ENCODE results near the gene TRPM1. TPM values are rescaled to one million over a fixed set of nuclear protein-coding genes. Genes with fewer than 3 reads are reported as not detected.

TRPM1 gene
- total and polyA plus RNA-seq, 9 donors = 0.12 TPM; not detected in 8

GRCh38 chr15:30979457-30979856, 122.1 kb downstream of the TRPM1 start:
- intact Hi-C loops (cut with DNase I) = loop anchor here in 1 of 4 donors (10.0 kb wide), 1 partner anchor 75 kb away; the partner anchor contains the start of gene FAN1
- Histone ChIP-seq H3K36me3 (no peaks in the 10 kb centered on the region), H3K4me3 (no peak overlapping the region), H3K27ac (no peak overlapping the region), H3K27me3 (no peaks in the 10 kb centered on the region), H3K9me3 (no peaks in the 10 kb centered on the region), H3K4me1 (ENCODE audit: insufficient read depth) (peaks cover 1% of the 10 kb centered on the region)
- no peak for DNase-seq
- 95 to 96% (median 95%) methylated on average over 5 of the region's 5 CpGs for WGBS, 3 donors
- TF ChIP-seq EP300 (IDR thresholded peaks at IDR 0.05) (no peak), POLR2A (IDR thresholded peaks at IDR 0.05) (no peak), CTCF (IDR thresholded peaks at IDR 0.05) (no peak)

- Histone ChIP-seq H3K4me3 (no peak overlapping the region), H3K27ac (no peak overlapping the region), H3K36me3 (no peaks in the 10 kb centered on the region), H3K27me3 (no peaks in the 10 kb centered on the region), H3K9me3 (no peaks in the 10 kb centered on the region), H3K4me1 (ENCODE audit: insufficient read depth) (peaks cover 1% of the 10 kb centered on the region)
- intact Hi-C loops (cut with DNase I) = loop anchor here in 1 of 4 donors (10.0 kb wide), 1 partner anchor 74 kb away; the partner anchor contains the start of gene FAN1
- DNase-seq = no peak
- TF ChIP-seq POLR2A (IDR thresholded peaks at IDR 0.05) = no peak
- TF ChIP-seq EP300 (IDR thresholded peaks at IDR 0.05) = no peak
Measured at GRCh38 chr15:30978328-30978727, 123.2 kb downstream of the TRPM1 start.

GRCh38 chr15:30974112-30974511, 127.4 kb downstream of the TRPM1 start:
- no peaks in the 10 kb centered on the region for H3K36me3 ChIP-seq

GRCh38 chr15:30973379-30973778, 128.1 kb downstream of the TRPM1 start:
- 93 to 97% (median 94%) methylated on average over 4 of the region's 4 CpGs for WGBS, 3 donors
- intact Hi-C loops (cut with DNase I) = loop anchor here in 1 of 4 donors (10.0 kb wide), 1 partner anchor 69 kb away; the partner anchor contains the start of gene FAN1
- Histone ChIP-seq H3K27ac (no peak overlapping the region), H3K4me3 (no peak overlapping the region), H3K9me3 (no peaks in the 10 kb centered on the region), H3K27me3 (no peaks in the 10 kb centered on the region), H3K4me1 (ENCODE audit: insufficient read depth) (peaks cover 1% of the 10 kb centered on the region), H3K36me3 (no peaks in the 10 kb centered on the region)
- TF ChIP-seq EP300 (IDR thresholded peaks at IDR 0.05) (no peak), POLR2A (IDR thresholded peaks at IDR 0.05) (no peak), CTCF (IDR thresholded peaks at IDR 0.05) (no peak)
- DNase-seq = no peak

More at GRCh38 chr15:30974112-30974511, 127.4 kb downstream of the TRPM1 start:
- no peak overlapping the region for H3K27ac ChIP-seq
- no peaks in the 10 kb centered on the region for H3K27me3 ChIP-seq
- DNase-seq = no peak
- no peaks in the 10 kb centered on the region for H3K9me3 ChIP-seq
- no peak overlapping the region for H3K4me3 ChIP-seq
- 82 to 85% (median 83%) methylated on average over 5 of the region's 5 CpGs for WGBS, 3 donors
- intact Hi-C loops (cut with DNase I) = loop anchor here in 1 of 4 donors (10.0 kb wide), 1 partner anchor 69 kb away; the partner anchor contains the start of gene FAN1
- TF ChIP-seq EP300 (IDR thresholded peaks at IDR 0.05) (no peak), CTCF (IDR thresholded peaks at IDR 0.05) (no peak), POLR2A (IDR thresholded peaks at IDR 0.05) (no peak)
- H3K4me1 ChIP-seq (ENCODE audit: insufficient read depth) = peaks cover 1% of the 10 kb centered on the region

GRCh38 chr15:30969724-30970123, 131.8 kb downstream of the TRPM1 start:
- intact Hi-C loops (cut with DNase I) = loop anchor here in 1 of 4 donors (10.0 kb wide), 1 partner anchor 65 kb away; the partner anchor contains the start of gene FAN1
- Histone ChIP-seq H3K27ac (no peak overlapping the region), H3K4me1 (ENCODE audit: insufficient read depth) (no peaks in the 10 kb centered on the region), H3K27me3 (no peaks in the 10 kb centered on the region), H3K36me3 (no peaks in the 10 kb centered on the region), H3K9me3 (no peaks in the 10 kb centered on the region), H3K4me3 (no peak overlapping the region)
- WGBS, 3 donors = 97 to 100% (median 99%) methylated on average over 2 of the region's 2 CpGs
- no peak for DNase-seq
- TF ChIP-seq POLR2A (IDR thresholded peaks at IDR 0.05) (no peak), CTCF (IDR thresholded peaks at IDR 0.05) (no peak), EP300 (IDR thresholded peaks at IDR 0.05) (no peak)
